Ramos (cell line): ENCODE data around the gene FN1.

ENCODE experiments used
- in situ Hi-C: fragments of 300-500 bp; cut with MboI; formaldehyde crosslinking; loops from one replicate; pipeline ENCODE4 v1.14.3; 2022; ENCODE audit warnings: low sequenced_read_pairs; ENCODE audit not compliant: unreplicated experiment

The FN1 gene

GRCh38 chr2:215358891-215359575, 76.8 kb downstream of the FN1 start:
- in situ Hi-C loops, result no loop called here

- in situ Hi-C loops, result no loop called here
Measured at GRCh38 chr2:215358312-215358845, 77.5 kb downstream of the FN1 start.

- in situ Hi-C loops, result no loop called here
Measured at GRCh38 chr2:215357660-215358059, 78.2 kb downstream of the FN1 start.

- in situ Hi-C loops, result no loop called here
Measured at GRCh38 chr2:215356948-215357461, 78.9 kb downstream of the FN1 start.

- in situ Hi-C loops, result no loop called here
Measured at GRCh38 chr2:215356334-215356947, 79.4 kb downstream of the FN1 start.

- in situ Hi-C loops, result no loop called here
Measured at GRCh38 chr2:215355801-215356200, 80.1 kb downstream of the FN1 start.

- in situ Hi-C loops, result no loop called here
Measured at GRCh38 chr2:215354771-215355695, 80.8 kb downstream of the FN1 start.

- in situ Hi-C loops, result no loop called here
Measured at GRCh38 chr2:215352602-215353001, 83.3 kb downstream of the FN1 start.

GRCh38 chr2:215347878-215348277, 88.0 kb downstream of the FN1 start:
- in situ Hi-C loops, result loop anchor here (25.0 kb wide), 1 partner anchor 789 kb away; no protein-coding TSS in a partner anchor

- in situ Hi-C loops, result loop anchor here (25.0 kb wide), 1 partner anchor 798 kb away; no protein-coding TSS in a partner anchor
Measured at GRCh38 chr2:215338883-215339679, 96.8 kb downstream of the FN1 start.

- in situ Hi-C loops, result loop anchor here (25.0 kb wide), 1 partner anchor 804 kb away; no protein-coding TSS in a partner anchor
Measured at GRCh38 chr2:215332872-215333595, 102.8 kb downstream of the FN1 start.

GRCh38 chr2:215328066-215328465, 107.8 kb downstream of the FN1 start:
- in situ Hi-C loops, result loop anchor here (25.0 kb wide), 1 partner anchor 809 kb away; no protein-coding TSS in a partner anchor

GRCh38 chr2:215324811-215325210, 111.1 kb downstream of the FN1 start:
- in situ Hi-C loops, result loop anchor here (25.0 kb wide), 2 partner anchors 563 to 812 kb away; no protein-coding TSS in a partner anchor

- in situ Hi-C loops, result loop anchor here (25.0 kb wide), 1 partner anchor 558 kb away; no protein-coding TSS in a partner anchor
Measured at GRCh38 chr2:215320679-215321078, 115.2 kb downstream of the FN1 start.

GRCh38 chr2:215320102-215320501, 115.8 kb downstream of the FN1 start:
- in situ Hi-C loops, result loop anchor here (25.0 kb wide), 1 partner anchor 558 kb away; no protein-coding TSS in a partner anchor

- in situ Hi-C loops, result loop anchor here (25.0 kb wide), 1 partner anchor 557 kb away; no protein-coding TSS in a partner anchor
Measured at GRCh38 chr2:215319500-215319899, 116.4 kb downstream of the FN1 start.

- in situ Hi-C loops, result loop anchor here (25.0 kb wide), 1 partner anchor 554 kb away; no protein-coding TSS in a partner anchor
Measured at GRCh38 chr2:215316336-215316735, 119.5 kb downstream of the FN1 start.

GRCh38 chr2:215315301-215315700, 120.6 kb downstream of the FN1 start:
- in situ Hi-C loops, result loop anchor here (25.0 kb wide), 1 partner anchor 553 kb away; no protein-coding TSS in a partner anchor
